GM19025 (cell line): ENCODE results near the gene ZNF592.
"Not testable (repeated sequence)": the region's sequence is repeated elsewhere in the genome, so short reads cannot be mapped to it uniquely, and the experiment has no call there.

ENCODE experiments used
- ATAC-seq: cut with Tn5 transposase; IDR thresholded peaks from one replicate; pipeline ENCODE4 v1.9.1; 2021; ENCODE audit warnings: mild to moderate bottlenecking, low read depth, moderate library complexity; ENCODE audit not compliant: unreplicated experiment

The ZNF592 gene

GRCh38 chr15:84842781-84843180 lies 94.4 kb downstream of the ZNF592 start:
- no peak for ATAC-seq

GRCh38 chr15:84844964-84845363 lies 96.6 kb downstream of the ZNF592 start:
- no peak for ATAC-seq

GRCh38 chr15:84845631-84846030 lies 97.2 kb downstream of the ZNF592 start:
- not testable (repeated sequence) for ATAC-seq

- ATAC-seq: no peak
Measured at GRCh38 chr15:84846269-84846668, 97.9 kb downstream of the ZNF592 start.

GRCh38 chr15:84847382-84847781 lies 99.0 kb downstream of the ZNF592 start:
- no peak for ATAC-seq

GRCh38 chr15:84852212-84852611 lies 103.8 kb downstream of the ZNF592 start:
- no peak for ATAC-seq

GRCh38 chr15:84855136-84855535 lies 106.7 kb downstream of the ZNF592 start:
- ATAC-seq: no peak

GRCh38 chr15:84855765-84856164 lies 107.4 kb downstream of the ZNF592 start:
- no peak for ATAC-seq
